Testis (tissue), 2 donors: ENCODE measurements around the gene ENTPD6.

Experiments used
- POLR2A ChIP-seq: fragments of 450-650 bp; IDR thresholded peaks from one replicate; pipeline ENCODE4 v1.6.1; 2017; ENCODE audit warnings: antibody characterized with exemption, mild to moderate bottlenecking, moderate library complexity
- TF ChIP-seq, protein P1 (sequence below), 3 experiments: fragments of 450-650 bp in 2 of 3; fragments of 200-600 bp in 1 of 3; sonication (generic) in 1 of 3; IDR thresholded peaks; one replicate each; pipeline ENCODE4 v1.5.1; 2016 to 2019; ENCODE audit warnings: antibody characterized with exemption in 3 of 3, mild to moderate bottlenecking in 2 of 3, moderate library complexity in 1 of 3

DNA sequence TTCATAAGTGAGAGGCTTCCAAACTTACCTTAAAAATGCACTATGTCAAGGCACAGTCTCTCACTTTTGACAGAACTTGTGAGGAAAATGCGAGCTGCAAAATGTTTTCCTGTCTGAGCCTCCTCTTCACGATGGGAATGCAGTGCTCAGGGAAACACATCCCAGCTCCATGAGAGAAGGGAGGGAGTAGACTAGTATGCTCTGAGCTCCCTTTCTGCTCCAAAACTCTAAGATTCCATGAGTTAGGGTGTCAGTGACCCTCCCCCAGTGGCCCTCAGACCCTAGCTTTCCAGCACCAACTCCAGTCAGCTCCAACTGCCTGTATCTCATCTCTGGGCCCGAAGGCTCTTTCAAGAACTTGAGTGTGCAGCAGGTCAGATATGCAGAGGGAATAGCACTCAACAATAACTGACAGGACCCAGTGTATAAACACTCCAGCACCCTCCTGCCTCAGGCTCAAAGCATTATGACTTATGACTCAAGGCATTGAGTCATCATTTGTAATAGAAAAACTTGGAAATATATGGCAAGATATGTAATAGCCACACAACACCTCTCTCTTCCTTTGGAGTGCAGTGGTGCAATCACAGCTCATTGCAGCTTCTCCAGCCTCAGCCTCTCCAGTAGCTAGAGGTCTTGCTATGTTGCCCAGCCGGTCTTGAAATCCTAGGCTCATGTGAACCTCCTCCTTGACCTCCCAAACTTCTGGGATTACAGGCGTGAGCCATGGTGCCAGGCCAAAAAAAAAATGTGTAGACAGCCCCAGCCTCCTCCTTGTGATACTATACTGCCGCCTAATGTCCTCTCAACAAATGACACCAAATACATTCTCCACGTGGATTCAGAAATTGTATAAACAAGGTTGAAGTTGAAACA lies 16.7 kb upstream of the ENTPD6 start:
- TF ChIP-seq, protein P1, sequence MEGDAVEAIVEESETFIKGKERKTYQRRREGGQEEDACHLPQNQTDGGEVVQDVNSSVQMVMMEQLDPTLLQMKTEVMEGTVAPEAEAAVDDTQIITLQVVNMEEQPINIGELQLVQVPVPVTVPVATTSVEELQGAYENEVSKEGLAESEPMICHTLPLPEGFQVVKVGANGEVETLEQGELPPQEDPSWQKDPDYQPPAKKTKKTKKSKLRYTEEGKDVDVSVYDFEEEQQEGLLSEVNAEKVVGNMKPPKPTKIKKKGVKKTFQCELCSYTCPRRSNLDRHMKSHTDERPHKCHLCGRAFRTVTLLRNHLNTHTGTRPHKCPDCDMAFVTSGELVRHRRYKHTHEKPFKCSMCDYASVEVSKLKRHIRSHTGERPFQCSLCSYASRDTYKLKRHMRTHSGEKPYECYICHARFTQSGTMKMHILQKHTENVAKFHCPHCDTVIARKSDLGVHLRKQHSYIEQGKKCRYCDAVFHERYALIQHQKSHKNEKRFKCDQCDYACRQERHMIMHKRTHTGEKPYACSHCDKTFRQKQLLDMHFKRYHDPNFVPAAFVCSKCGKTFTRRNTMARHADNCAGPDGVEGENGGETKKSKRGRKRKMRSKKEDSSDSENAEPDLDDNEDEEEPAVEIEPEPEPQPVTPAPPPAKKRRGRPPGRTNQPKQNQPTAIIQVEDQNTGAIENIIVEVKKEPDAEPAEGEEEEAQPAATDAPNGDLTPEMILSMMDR (IDR thresholded peaks at IDR 0.05) = peak; percentile 50 to 65 (median 61)
- no peak for TF ChIP-seq POLR2A
